Neural cell (in vitro differentiated cells): Measurements from ENCODE around the gene TOP1.

ENCODE experiments used
- CTCF ChIP-seq: fragments of 450-650 bp; IDR thresholded peaks from 2 replicates; pipeline ENCODE4 v1.5.1; 2014; ENCODE audit warnings: antibody characterized with exemption, mild to moderate bottlenecking, moderate library complexity; ENCODE audit not compliant: poor library complexity, severe bottlenecking
- EZH2 ChIP-seq: fragments of 200-600, 300-800 bp; shearing (Covaris generic), sonication (generic); IDR thresholded peaks from 2 replicates; pipeline ENCODE4 v1.6.1; 2014; ENCODE audit warnings: antibody characterized with exemption, low read length, borderline replicate concordance, mild to moderate bottlenecking; ENCODE audit not compliant: insufficient read depth, poor library complexity, severe bottlenecking
- POLR2AphosphoS5 ChIP-seq: IDR thresholded peaks from 2 replicates; pipeline ENCODE4 v1.6.1; 2012
- RAD21 ChIP-seq: fragments of 450-650 bp; conservative IDR thresholded peaks from 2 replicates; pipeline ENCODE4 v1.6.1; 2014; ENCODE audit warnings: antibody characterized with exemption, mild to moderate bottlenecking, moderate library complexity
- SMC3 ChIP-seq: fragments of 450-650 bp; conservative IDR thresholded peaks from 2 replicates; pipeline ENCODE4 v1.6.1; 2014; ENCODE audit warnings: antibody characterized with exemption, mild to moderate bottlenecking, moderate library complexity; ENCODE audit not compliant: poor library complexity
- TAF1 ChIP-seq: IDR thresholded peaks from 2 replicates; pipeline ENCODE4 v1.6.1; 2012; ENCODE audit warnings: low read depth

DNA sequence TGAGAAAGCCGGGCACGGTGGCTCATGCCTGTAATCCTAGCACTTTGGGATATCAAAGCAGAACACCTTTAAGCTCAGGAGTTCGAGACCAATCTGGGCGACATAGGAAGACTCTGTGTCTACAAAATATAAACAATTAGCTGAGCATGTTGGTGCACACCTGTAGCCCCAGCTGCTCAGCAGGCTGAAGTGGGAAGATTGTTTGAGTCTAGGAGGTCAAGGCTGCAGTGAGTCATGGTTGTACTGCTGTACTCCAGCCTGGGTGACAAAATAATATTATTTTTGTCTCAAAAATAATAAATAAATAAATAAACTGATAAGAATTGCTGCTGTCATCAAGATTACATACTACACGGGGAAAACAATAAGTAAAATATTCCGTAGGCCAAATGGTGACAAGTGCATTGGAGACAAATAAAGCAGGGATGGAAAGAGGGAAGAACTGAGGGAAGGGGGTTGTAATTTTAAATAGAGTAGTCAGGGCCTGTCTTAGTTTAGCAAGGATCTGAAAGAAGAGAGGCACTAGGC lies 14.0 kb upstream of the TOP1 start:
- no peak for TF ChIP-seq CTCF
- TF ChIP-seq POLR2AphosphoS5 = no peak
- TF ChIP-seq RAD21 = no peak
- TF ChIP-seq SMC3 = no peak
- no peak for TF ChIP-seq EZH2
- no peak for TF ChIP-seq TAF1
